ENCODE results near the gene TICAM1.

The TICAM1 gene

GRCh38 chr19:4776436-4777211 lies 54.9 kb downstream of the TICAM1 start:
- Histone ChIP-seq H3K9me3 (ENCODE audit: low read length) (no peaks in the 10 kb centered on the region), H3K27ac (ENCODE audit: low read depth, low read length) (no peak overlapping the region), H3K9ac (ENCODE audit: low read length) (no peak overlapping the region), H3K27me3 (ENCODE audit: control insufficient read depth in 1 of 2, insufficient read depth in 2 of 2, low read length in 2 of 2) (no peaks in the 10 kb centered on the region), H3K4me3 (ENCODE audit: low read depth in 1 of 2, low read length in 2 of 2) (no peak overlapping the region), H3K4me1 (ENCODE audit: insufficient read depth, low read length) (no peaks in the 10 kb centered on the region), H3K36me3 (ENCODE audit: insufficient read depth, low read length) (no peaks in the 10 kb centered on the region)

- H3K9ac ChIP-seq (ENCODE audit: low read length) = no peak overlapping the region
- H3K36me3 ChIP-seq (ENCODE audit: insufficient read depth, low read length) = no peaks in the 10 kb centered on the region
Observed at GRCh38 chr19:4775627-4776152, 55.8 kb downstream of the TICAM1 start.

DNA sequence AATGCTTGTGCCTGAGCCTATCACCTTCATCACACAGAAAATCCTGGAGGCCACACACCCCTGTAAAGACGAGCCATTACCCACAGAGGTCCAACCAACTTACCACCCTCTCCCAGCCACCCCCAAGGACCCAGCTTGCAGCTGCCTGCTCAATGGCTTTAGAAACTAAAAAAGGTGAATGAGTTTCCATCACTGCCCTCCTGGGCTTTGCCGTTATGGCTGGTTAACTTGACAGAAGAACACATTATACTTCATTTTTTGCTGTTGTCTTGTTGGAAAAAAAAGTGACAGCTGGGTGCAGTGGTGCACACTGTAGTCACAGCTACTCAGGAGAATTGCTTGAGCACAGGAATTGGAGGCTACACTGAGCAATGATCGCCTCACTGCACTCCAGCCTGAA lies 57.4 kb downstream of the TICAM1 start:
- no peak overlapping the region for H3K27ac ChIP-seq (ENCODE audit: low read depth, low read length)
- H3K9me3 ChIP-seq (ENCODE audit: low read length) = no peaks in the 10 kb centered on the region
- no peaks in the 10 kb centered on the region for H3K36me3 ChIP-seq (ENCODE audit: insufficient read depth, low read length)
- no peaks in the 10 kb centered on the region for H3K27me3 ChIP-seq (ENCODE audit: control insufficient read depth in 1 of 2, insufficient read depth in 2 of 2, low read length in 2 of 2)
- no peaks in the 10 kb centered on the region for H3K4me1 ChIP-seq (ENCODE audit: insufficient read depth, low read length)
- no peak overlapping the region for H3K9ac ChIP-seq (ENCODE audit: low read length)
- no peak overlapping the region for H3K4me3 ChIP-seq (ENCODE audit: low read depth in 1 of 2, low read length in 2 of 2)

More at GRCh38 chr19:4775627-4776152, 55.8 kb downstream of the TICAM1 start:
- no peak overlapping the region for H3K27ac ChIP-seq (ENCODE audit: low read depth, low read length)
- H3K9me3 ChIP-seq (ENCODE audit: low read length) = no peaks in the 10 kb centered on the region
- H3K4me1 ChIP-seq (ENCODE audit: insufficient read depth, low read length) = no peaks in the 10 kb centered on the region
- H3K4me3 ChIP-seq (ENCODE audit: low read depth in 1 of 2, low read length in 2 of 2) = no peak overlapping the region
- H3K27me3 ChIP-seq (ENCODE audit: control insufficient read depth in 1 of 2, insufficient read depth in 2 of 2, low read length in 2 of 2) = no peaks in the 10 kb centered on the region

GRCh38 chr19:4773047-4773640 lies 58.4 kb downstream of the TICAM1 start:
- H3K27ac ChIP-seq (ENCODE audit: low read depth, low read length) = no peak overlapping the region
- H3K4me3 ChIP-seq (ENCODE audit: low read depth in 1 of 2, low read length in 2 of 2) = no peak overlapping the region
- no peaks in the 10 kb centered on the region for H3K4me1 ChIP-seq (ENCODE audit: insufficient read depth, low read length)
- no peak overlapping the region for H3K9ac ChIP-seq (ENCODE audit: low read length)
- H3K36me3 ChIP-seq (ENCODE audit: insufficient read depth, low read length) = no peaks in the 10 kb centered on the region
- H3K27me3 ChIP-seq (ENCODE audit: control insufficient read depth in 1 of 2, insufficient read depth in 2 of 2, low read length in 2 of 2) = no peaks in the 10 kb centered on the region
- H3K9me3 ChIP-seq (ENCODE audit: low read length) = no peaks in the 10 kb centered on the region

DNA sequence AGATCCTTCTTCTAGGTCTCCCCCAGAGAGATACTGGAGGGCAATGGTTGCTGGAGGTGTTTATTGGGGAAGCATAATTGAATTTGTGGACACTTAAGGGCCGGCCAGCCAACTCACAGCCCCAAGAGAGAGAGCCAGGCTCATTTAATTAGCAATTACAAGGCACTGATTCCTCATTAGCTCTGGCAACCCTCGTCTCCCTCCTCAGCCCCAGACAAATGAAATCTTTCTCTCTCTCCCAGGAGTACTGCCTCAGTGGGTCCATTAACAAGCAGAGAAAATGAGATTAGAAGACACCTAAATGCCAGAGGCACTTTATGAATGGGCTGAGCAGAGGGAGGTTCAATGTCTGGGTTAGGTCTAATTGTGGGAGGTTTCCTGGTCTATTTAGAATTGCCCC lies 58.9 kb downstream of the TICAM1 start:
- H3K9me3 ChIP-seq (ENCODE audit: low read length) = no peaks in the 10 kb centered on the region
- no peaks in the 10 kb centered on the region for H3K27me3 ChIP-seq (ENCODE audit: control insufficient read depth in 1 of 2, insufficient read depth in 2 of 2, low read length in 2 of 2)
- no peak overlapping the region for H3K4me3 ChIP-seq (ENCODE audit: low read depth in 1 of 2, low read length in 2 of 2)
- no peak overlapping the region for H3K9ac ChIP-seq (ENCODE audit: low read length)
- H3K4me1 ChIP-seq (ENCODE audit: insufficient read depth, low read length) = no peaks in the 10 kb centered on the region
- H3K36me3 ChIP-seq (ENCODE audit: insufficient read depth, low read length) = no peaks in the 10 kb centered on the region
- no peak overlapping the region for H3K27ac ChIP-seq (ENCODE audit: low read depth, low read length)

GRCh38 chr19:4768934-4769777 lies 62.4 kb downstream of the TICAM1 start:
- Histone ChIP-seq H3K9me3 (ENCODE audit: low read length) (no peaks in the 10 kb centered on the region), H3K9ac (ENCODE audit: low read length) (no peak overlapping the region)

More at GRCh38 chr19:4768934-4769777, 62.4 kb downstream of the TICAM1 start:
- Histone ChIP-seq H3K27me3 (ENCODE audit: control insufficient read depth in 1 of 2, insufficient read depth in 2 of 2, low read length in 2 of 2) (peaks cover 0 to 1% of the 10 kb centered on the region in 2 donors), H3K36me3 (ENCODE audit: insufficient read depth, low read length) (no peaks in the 10 kb centered on the region), H3K4me1 (ENCODE audit: insufficient read depth, low read length) (no peaks in the 10 kb centered on the region), H3K4me3 (ENCODE audit: low read depth in 1 of 2, low read length in 2 of 2) (no peak overlapping the region), H3K27ac (ENCODE audit: low read depth, low read length) (no peak overlapping the region)

Data from muscle layer of colon (tissue), 2 donors.